ENCODE data around the gene ZNF132.
A peak's percentile ranks its signal among the peaks of the same experiment; 100 is the strongest.

Gene ZNF132

GRCh38 chr19:58466760-58467589 lies 27.0 kb upstream of the ZNF132 start, which contains the start of gene ZNF324:
Gene ZNF324, plus strand, starts transcription at chr19:58467080. Its CDS starts 2,106 bp downstream, at chr19:58469186.
- Histone ChIP-seq H3K4me1 (ENCODE audit: insufficient read depth, insufficient read length) (peaks cover 2% of the 10 kb centered on the region), H3K36me3 (ENCODE audit: insufficient read depth, insufficient read length, low read length) (peaks cover 15% of the 10 kb centered on the region), H3K9me3 (ENCODE audit: insufficient read depth, low read length) (no peaks in the 10 kb centered on the region), H3K9ac (ENCODE audit: insufficient read length, low read depth) (peak within 1 kb of the TSS; percentile 81), H3K27me3 (ENCODE audit: insufficient read depth, insufficient read length) (peaks cover 13% of the 10 kb centered on the region), H3K4me3 (ENCODE audit: insufficient read length, low read depth) (peak within 1 kb of the TSS; percentile 78)
- no peak for TF ChIP-seq YY1 (IDR thresholded peaks at IDR 0.05; ENCODE audit: insufficient read depth, insufficient read length)
- no peak for TF ChIP-seq SUZ12 (IDR thresholded peaks at IDR 0.05; ENCODE audit: extremely low read depth, insufficient read depth, insufficient read length)
- TF ChIP-seq ZNF274 (IDR thresholded peaks at IDR 0.05; ENCODE audit: low read depth, low read length) = no peak
- peak; percentile 88 for DNase-seq (ENCODE audit: low read depth, low spot score)

GRCh38 chr19:58466089-58466759 lies 26.3 kb upstream of the ZNF132 start:
- no peak for DNase-seq (ENCODE audit: low read depth, low spot score)
- H3K4me3 ChIP-seq (ENCODE audit: insufficient read length, low read depth) = peak overlapping the region; percentile 78
- no peaks in the 10 kb centered on the region for H3K9me3 ChIP-seq (ENCODE audit: insufficient read depth, low read length)
- H3K9ac ChIP-seq (ENCODE audit: insufficient read length, low read depth) = peak overlapping the region; percentile 80
- TF ChIP-seq YY1 (IDR thresholded peaks at IDR 0.05; ENCODE audit: insufficient read depth, insufficient read length) = no peak
- TF ChIP-seq ZNF274 (IDR thresholded peaks at IDR 0.05; ENCODE audit: low read depth, low read length) = no peak
- no peak for TF ChIP-seq SUZ12 (IDR thresholded peaks at IDR 0.05; ENCODE audit: extremely low read depth, insufficient read depth, insufficient read length)
- peaks cover 13% of the 10 kb centered on the region for H3K27me3 ChIP-seq (ENCODE audit: insufficient read depth, insufficient read length)
- H3K4me1 ChIP-seq (ENCODE audit: insufficient read depth, insufficient read length) = peaks cover 2% of the 10 kb centered on the region
- H3K36me3 ChIP-seq (ENCODE audit: insufficient read depth, insufficient read length, low read length) = peaks cover 9% of the 10 kb centered on the region

DNA sequence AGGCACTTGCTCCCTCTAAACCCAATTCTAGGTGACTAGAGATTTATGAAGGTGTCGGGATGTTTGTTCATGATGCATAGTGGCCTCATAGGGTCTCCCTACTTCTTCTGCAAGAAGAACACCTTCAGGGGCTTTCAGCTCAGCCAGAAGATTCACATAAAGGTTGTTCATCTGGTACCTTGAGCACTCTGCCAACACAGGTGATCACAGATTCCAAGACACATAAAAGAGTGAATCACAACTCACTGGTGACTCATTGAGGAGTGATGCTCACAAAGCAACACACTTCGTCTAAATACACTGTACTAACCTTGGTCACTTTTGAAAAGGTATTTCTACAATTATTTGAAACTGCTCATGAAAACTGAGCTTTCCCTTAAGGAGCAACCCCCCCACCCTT lies 20.1 kb upstream of the ZNF132 start:
- no peak overlapping the region for H3K4me3 ChIP-seq (ENCODE audit: insufficient read length, low read depth)
- H3K27me3 ChIP-seq (ENCODE audit: insufficient read depth, insufficient read length) = no peaks in the 10 kb centered on the region
- no peaks in the 10 kb centered on the region for H3K9me3 ChIP-seq (ENCODE audit: insufficient read depth, low read length)
- DNase-seq (ENCODE audit: low read depth, low spot score) = no peak
- TF ChIP-seq YY1 (IDR thresholded peaks at IDR 0.05; ENCODE audit: insufficient read depth, insufficient read length) (no peak), SUZ12 (IDR thresholded peaks at IDR 0.05; ENCODE audit: extremely low read depth, insufficient read depth, insufficient read length) (no peak), ZNF274 (IDR thresholded peaks at IDR 0.05; ENCODE audit: low read depth, low read length) (no peak)
- H3K4me1 ChIP-seq (ENCODE audit: insufficient read depth, insufficient read length) = no peaks in the 10 kb centered on the region
- H3K36me3 ChIP-seq (ENCODE audit: insufficient read depth, insufficient read length, low read length) = peaks cover 10% of the 10 kb centered on the region
- no peak overlapping the region for H3K9ac ChIP-seq (ENCODE audit: insufficient read length, low read depth)

DNA sequence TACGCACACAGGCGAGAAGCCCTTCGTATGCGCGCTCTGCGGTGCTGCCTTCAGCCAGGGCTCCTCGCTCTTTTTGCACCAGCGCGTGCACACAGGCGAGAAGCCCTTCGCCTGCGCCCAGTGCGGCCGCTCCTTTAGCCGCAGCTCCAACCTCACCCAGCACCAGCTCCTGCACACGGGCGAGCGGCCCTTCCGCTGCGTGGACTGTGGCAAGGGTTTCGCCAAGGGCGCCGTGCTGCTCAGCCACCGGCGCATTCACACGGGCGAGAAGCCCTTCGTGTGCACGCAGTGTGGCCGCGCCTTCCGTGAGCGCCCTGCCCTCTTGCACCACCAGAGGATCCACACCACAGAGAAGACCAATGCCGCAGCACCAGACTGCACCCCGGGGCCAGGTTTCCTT lies 16.2 kb upstream of the ZNF132 start:
- no peak for DNase-seq (ENCODE audit: low read depth, low spot score)
- TF ChIP-seq ZNF274 (IDR thresholded peaks at IDR 0.05; ENCODE audit: low read depth, low read length) = no peak
- no peak for TF ChIP-seq SUZ12 (IDR thresholded peaks at IDR 0.05; ENCODE audit: extremely low read depth, insufficient read depth, insufficient read length)
- no peak for TF ChIP-seq YY1 (IDR thresholded peaks at IDR 0.05; ENCODE audit: insufficient read depth, insufficient read length)
- H3K9me3 ChIP-seq (ENCODE audit: insufficient read depth, low read length) = no peaks in the 10 kb centered on the region
- H3K4me3 ChIP-seq (ENCODE audit: insufficient read length, low read depth) = no peak overlapping the region
- peaks cover 17% of the 10 kb centered on the region for H3K27me3 ChIP-seq (ENCODE audit: insufficient read depth, insufficient read length)
- H3K9ac ChIP-seq (ENCODE audit: insufficient read length, low read depth) = no peak overlapping the region
- H3K36me3 ChIP-seq (ENCODE audit: insufficient read depth, insufficient read length, low read length) = peaks cover 20% of the 10 kb centered on the region
- no peaks in the 10 kb centered on the region for H3K4me1 ChIP-seq (ENCODE audit: insufficient read depth, insufficient read length)

- no peak for TF ChIP-seq ZNF274 (IDR thresholded peaks at IDR 0.05; ENCODE audit: low read depth, low read length)
- TF ChIP-seq SUZ12 (IDR thresholded peaks at IDR 0.05; ENCODE audit: extremely low read depth, insufficient read depth, insufficient read length) = no peak
- TF ChIP-seq YY1 (IDR thresholded peaks at IDR 0.05; ENCODE audit: insufficient read depth, insufficient read length) = no peak
- Histone ChIP-seq H3K4me1 (ENCODE audit: insufficient read depth, insufficient read length) (no peaks in the 10 kb centered on the region), H3K9me3 (ENCODE audit: insufficient read depth, low read length) (0 out of 2 replicates have a peak, but pooled peaks cover 2% of the 10 kb centered on the region), H3K9ac (ENCODE audit: insufficient read length, low read depth) (no peak overlapping the region), H3K27me3 (ENCODE audit: insufficient read depth, insufficient read length) (peaks cover 25% of the 10 kb centered on the region), H3K36me3 (ENCODE audit: insufficient read depth, insufficient read length, low read length) (peaks cover 20% of the 10 kb centered on the region), H3K4me3 (ENCODE audit: insufficient read length, low read depth) (no peak overlapping the region)
- no peak for DNase-seq (ENCODE audit: low read depth, low spot score)
These were observed 15.4 kb upstream of the ZNF132 start for GRCh38 chr19:58455306-58455705.

DNA sequence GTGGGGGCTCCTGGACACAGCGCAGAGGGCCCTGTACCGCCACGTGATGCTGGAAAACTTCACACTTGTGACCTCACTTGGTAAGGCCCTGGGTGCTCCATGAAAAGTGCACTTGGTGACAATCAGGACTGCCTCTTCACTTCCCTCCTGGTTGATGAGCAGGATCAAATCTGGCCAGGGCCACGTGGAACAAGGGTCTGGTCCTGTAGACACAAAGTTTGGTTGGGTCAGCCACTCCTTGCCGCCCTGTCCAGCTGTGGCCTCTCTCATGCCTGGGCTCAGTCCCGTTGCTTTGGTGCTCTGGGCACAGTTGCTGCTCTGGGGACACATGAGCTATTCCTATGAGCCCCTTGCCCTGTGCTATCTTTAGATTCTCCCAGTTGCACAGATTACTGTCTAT lies 13.8 kb upstream of the ZNF132 start:
- peaks cover 37% of the 10 kb centered on the region for H3K27me3 ChIP-seq (ENCODE audit: insufficient read depth, insufficient read length)
- H3K9me3 ChIP-seq (ENCODE audit: insufficient read depth, low read length) = peaks cover 17% of the 10 kb centered on the region
- H3K4me3 ChIP-seq (ENCODE audit: insufficient read length, low read depth) = no peak overlapping the region
- H3K4me1 ChIP-seq (ENCODE audit: insufficient read depth, insufficient read length) = no peaks in the 10 kb centered on the region
- no peak overlapping the region for H3K9ac ChIP-seq (ENCODE audit: insufficient read length, low read depth)
- H3K36me3 ChIP-seq (ENCODE audit: insufficient read depth, insufficient read length, low read length) = peaks cover 20% of the 10 kb centered on the region
- DNase-seq (ENCODE audit: low read depth, low spot score) = no peak
- no peak for TF ChIP-seq SUZ12 (IDR thresholded peaks at IDR 0.05; ENCODE audit: extremely low read depth, insufficient read depth, insufficient read length)
- no peak for TF ChIP-seq ZNF274 (IDR thresholded peaks at IDR 0.05; ENCODE audit: low read depth, low read length)
- no peak for TF ChIP-seq YY1 (IDR thresholded peaks at IDR 0.05; ENCODE audit: insufficient read depth, insufficient read length)
